Right atrium auricular region (tissue), 2 donors: ENCODE data around the gene CPA4. TPM values are rescaled to one million over a fixed set of nuclear protein-coding genes. Genes with fewer than 3 reads are reported as not detected.

Source experiments
- DNase-seq: peaks from one replicate; pipeline ENCODE4 v3.0.0-alpha.2; 2019; ENCODE audit warnings: low spot score
- H3K27ac ChIP-seq, 2 donors: fragments of 200-600 bp; sonication (generic); 1 replicate in 1 of 2; 2 replicates in 1 of 2; pipeline ENCODE4 v1.5.1; 2016 to 2019
- H3K27me3 ChIP-seq, 2 donors: fragments of 200-600 bp; sonication (generic); one replicate each; pipeline versions ENCODE4 v1.5.1 to v1.6.0; 2017 to 2019
- H3K36me3 ChIP-seq: fragments of 200-600 bp; sonication (generic); one replicate; pipeline ENCODE4 v1.5.1; 2016
- H3K4me1 ChIP-seq, 2 donors: fragments of 200-600 bp; sonication (generic); one replicate each; pipeline versions ENCODE4 v1.5.1 to v1.6.0; 2017 to 2019
- H3K4me3 ChIP-seq, 2 donors: fragments of 200-600 bp; sonication (generic); 1 replicate in 1 of 2; 2 replicates in 1 of 2; pipeline ENCODE4 v1.5.1; 2017 to 2019; ENCODE audit warnings: mild to moderate bottlenecking in 1 of 2, moderate library complexity in 1 of 2
- H3K9me3 ChIP-seq, 2 donors: fragments of 200-600 bp; sonication (generic); one replicate each; pipeline ENCODE4 v1.5.1; 2019
- CTCF ChIP-seq, 2 donors: fragments of 200-600 bp; sonication (generic); IDR thresholded peaks; one replicate each; pipeline ENCODE4 v1.5.1; 2019; ENCODE audit warnings: antibody characterized with exemption in 2 of 2
- total RNA-seq, 2 donors: library from RNA; depleted of rRNA; stranded (reverse); fragments of >200 nt; gene quantifications; one replicate each; pipeline ENCODE4 v1.1.0, GENCODE V29; 2016

The CPA4 gene
- total RNA-seq, 2 donors from 2014 or later: 2.0 to 6.0 TPM

GRCh38 chr7:130303127-130303526, 10.2 kb downstream of the CPA4 start:
- no peak for DNase-seq
- TF ChIP-seq CTCF (IDR thresholded peaks at IDR 0.05): no peak
- Histone ChIP-seq H3K36me3 (no peaks in the 10 kb centered on the region), H3K27ac (no peak overlapping the region), H3K4me3 (no peak overlapping the region), H3K4me1 (no peaks in the 10 kb centered on the region), H3K9me3 (no peaks in the 10 kb centered on the region), H3K27me3 (no peaks in the 10 kb centered on the region)

DNA sequence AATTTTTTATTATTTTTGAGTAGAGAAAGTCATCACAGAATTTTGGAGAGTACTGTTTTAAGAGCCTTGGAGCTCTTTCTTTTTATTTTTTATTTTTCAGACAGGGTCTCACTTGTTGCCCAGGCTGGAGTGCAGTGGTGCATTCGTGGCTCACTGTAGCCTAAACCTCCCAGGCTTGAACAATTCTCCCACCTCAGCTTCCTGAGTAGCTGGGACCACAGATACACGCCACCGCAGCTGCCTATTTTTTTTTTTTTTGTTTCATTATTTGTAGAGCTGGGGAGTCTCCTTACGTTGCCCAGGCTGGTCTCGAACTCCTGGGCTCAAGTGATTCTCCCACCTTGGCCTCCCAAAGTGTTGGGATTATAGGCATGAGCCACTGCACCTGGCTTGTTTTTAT, 10.6 kb downstream of the CPA4 start:
- Histone ChIP-seq H3K9me3 (no peaks in the 10 kb centered on the region), H3K36me3 (no peaks in the 10 kb centered on the region), H3K27me3 (no peaks in the 10 kb centered on the region), H3K27ac (no peak overlapping the region), H3K4me1 (no peaks in the 10 kb centered on the region), H3K4me3 (no peak overlapping the region)
- no peak for TF ChIP-seq CTCF (IDR thresholded peaks at IDR 0.05)
- no peak for DNase-seq

- DNase-seq: no peak
- no peaks in the 10 kb centered on the region for H3K9me3 ChIP-seq
- TF ChIP-seq CTCF (IDR thresholded peaks at IDR 0.05): no peak
- H3K36me3 ChIP-seq: no peaks in the 10 kb centered on the region
- H3K27me3 ChIP-seq: no peaks in the 10 kb centered on the region
- no peak overlapping the region for H3K27ac ChIP-seq
- no peaks in the 10 kb centered on the region for H3K4me1 ChIP-seq
- no peak overlapping the region for H3K4me3 ChIP-seq
These were observed 11.0 kb downstream of the CPA4 start for GRCh38 chr7:130303982-130304381.

DNA sequence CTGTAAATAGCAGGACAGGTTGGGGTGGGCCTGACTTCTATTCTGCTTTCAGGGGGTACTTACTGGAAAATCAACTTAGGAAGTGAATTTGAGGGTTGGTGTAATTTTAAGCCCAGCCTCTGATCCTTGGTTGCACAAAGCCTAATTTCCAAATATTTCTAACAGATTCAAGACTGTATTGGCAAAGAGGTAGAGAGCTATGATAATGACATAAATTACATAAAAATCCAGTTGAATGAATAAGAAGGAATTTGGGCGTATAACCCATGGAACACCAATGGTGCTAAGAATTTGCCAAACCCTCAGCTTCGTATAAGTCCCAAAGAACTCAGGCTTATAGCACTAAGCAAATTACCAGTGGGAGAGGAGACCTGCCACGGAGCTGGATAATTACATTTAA, 11.9 kb downstream of the CPA4 start:
- H3K4me1 ChIP-seq: no peaks in the 10 kb centered on the region
- DNase-seq: no peak
- H3K4me3 ChIP-seq: no peak overlapping the region
- H3K9me3 ChIP-seq: no peaks in the 10 kb centered on the region
- no peak for TF ChIP-seq CTCF (IDR thresholded peaks at IDR 0.05)
- H3K27ac ChIP-seq: no peak overlapping the region
- no peaks in the 10 kb centered on the region for H3K27me3 ChIP-seq
- H3K36me3 ChIP-seq: no peaks in the 10 kb centered on the region

GRCh38 chr7:130305433-130306042, 12.6 kb downstream of the CPA4 start:
- Histone ChIP-seq H3K27ac (no peak overlapping the region), H3K27me3 (no peaks in the 10 kb centered on the region), H3K9me3 (no peaks in the 10 kb centered on the region), H3K36me3 (no peaks in the 10 kb centered on the region), H3K4me1 (no peaks in the 10 kb centered on the region), H3K4me3 (no peak overlapping the region)
- DNase-seq: no peak
- no peak for TF ChIP-seq CTCF (IDR thresholded peaks at IDR 0.05)

- no peak for DNase-seq
- no peak for TF ChIP-seq CTCF (IDR thresholded peaks at IDR 0.05)
- Histone ChIP-seq H3K27me3 (no peaks in the 10 kb centered on the region), H3K9me3 (no peaks in the 10 kb centered on the region), H3K4me3 (no peak overlapping the region), H3K36me3 (no peaks in the 10 kb centered on the region), H3K4me1 (no peaks in the 10 kb centered on the region), H3K27ac (no peak overlapping the region)
These were observed 17.0 kb downstream of the CPA4 start for GRCh38 chr7:130309986-130310385.
